ENCODE data around the gene THUMPD3. TPM values are rescaled to one million over a fixed set of nuclear protein-coding genes. Genes with fewer than 3 reads are reported as not detected.

The THUMPD3 gene
- polyA plus RNA-seq, 3 donors = 47.0 to 70.4 (median 60.0) TPM

- DNase-seq = peak; percentile 68
These were observed 11.1 kb upstream of the THUMPD3 start for GRCh38 chr3:9351709-9352126.

GRCh38 chr3:9352917-9353752, 9.7 kb upstream of the THUMPD3 start:
- DNase-seq = peak; percentile 81

- no peak for DNase-seq
These were observed 1.0 kb upstream of the THUMPD3 start for GRCh38 chr3:9361691-9362388.

GRCh38 chr3:9369508-9369907, 6.7 kb downstream of the THUMPD3 start:
- DNase-seq = no peak

- no peak for DNase-seq
These were observed 10.6 kb downstream of the THUMPD3 start for GRCh38 chr3:9373465-9373864.

DNA sequence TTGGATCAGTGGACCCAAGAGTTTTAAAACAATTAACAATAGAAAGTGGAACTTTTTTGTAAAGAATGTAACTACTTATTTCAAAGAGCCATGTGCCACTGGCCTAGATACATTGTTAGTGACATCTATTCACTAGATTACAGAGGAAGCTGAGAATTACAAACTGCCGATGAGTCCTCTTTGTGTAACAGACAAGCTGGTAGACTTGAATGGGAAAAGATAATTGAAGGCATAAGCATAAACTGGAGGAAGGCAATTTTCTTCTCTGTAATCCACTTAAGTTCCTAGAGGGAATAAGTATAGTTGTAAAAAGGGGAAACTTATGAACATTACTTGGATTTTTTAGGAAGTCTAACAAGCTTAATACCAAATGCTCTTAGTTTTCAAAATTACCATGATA, 15.1 kb downstream of the THUMPD3 start:
- DNase-seq = no peak

- DNase-seq = no peak
These were observed 16.5 kb downstream of the THUMPD3 start for GRCh38 chr3:9379327-9379726.

DNA sequence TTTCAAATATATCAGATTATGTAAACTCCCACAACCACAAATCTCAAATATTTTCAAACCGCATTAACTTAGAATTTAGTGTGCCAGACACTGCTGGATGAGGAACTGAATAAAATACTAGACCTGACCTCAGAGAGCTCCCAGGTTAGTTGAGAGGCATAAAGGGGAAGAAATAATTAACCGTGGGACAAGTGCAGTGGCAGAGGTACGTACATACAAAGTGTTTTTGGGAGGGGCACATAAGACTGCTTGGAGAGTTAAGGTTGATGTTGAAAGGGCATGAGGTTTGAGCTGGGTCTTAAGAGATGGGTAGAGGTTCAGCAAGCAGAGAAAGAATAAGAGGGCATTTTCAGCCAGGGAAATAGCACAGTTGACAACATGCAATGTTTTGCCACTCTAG, 17.2 kb downstream of the THUMPD3 start:
- no peak for DNase-seq

DNA sequence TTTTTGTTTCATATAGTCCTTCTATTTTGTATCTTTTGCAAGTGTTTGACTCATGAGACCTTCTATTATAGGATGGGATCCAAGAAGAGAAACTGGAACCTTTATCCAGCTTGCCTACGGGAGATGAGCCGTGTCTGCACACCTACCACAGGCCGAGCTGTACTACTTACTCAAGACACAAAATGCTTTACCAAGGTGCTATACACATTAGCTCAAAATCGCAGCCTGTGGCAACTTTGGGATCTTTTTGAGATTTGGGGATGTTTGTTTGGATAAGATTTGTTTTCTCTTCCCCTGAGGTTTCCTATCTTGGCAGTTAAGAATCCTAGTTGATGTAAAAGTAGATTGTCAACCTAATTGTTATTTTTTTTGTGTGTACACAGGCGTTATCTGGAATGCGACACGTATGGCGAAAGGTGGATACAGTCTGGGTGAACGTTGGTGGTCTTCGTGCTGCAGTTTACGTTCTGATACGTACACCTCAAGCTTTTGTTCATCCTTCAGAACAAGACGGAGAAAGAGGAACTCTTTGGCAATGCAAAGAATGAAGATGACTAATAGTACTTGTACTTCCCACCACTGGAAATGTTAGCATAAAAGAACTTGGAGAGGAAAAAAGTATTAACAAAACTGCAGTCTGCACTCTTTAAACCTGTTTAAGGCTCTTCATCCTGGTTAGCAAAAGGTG, 21.4 kb downstream of the THUMPD3 start:
- no peak for DNase-seq

- no peak for DNase-seq
These were observed 22.6 kb downstream of the THUMPD3 start for GRCh38 chr3:9385187-9386077.

- no peak for DNase-seq
These were observed 23.2 kb downstream of the THUMPD3 start for GRCh38 chr3:9386078-9386459.

GRCh38 chr3:9386501-9387321, 23.9 kb downstream of the THUMPD3 start:
- DNase-seq = no peak

- no peak for DNase-seq
These were observed 24.4 kb downstream of the THUMPD3 start for GRCh38 chr3:9387322-9387655.

DNA sequence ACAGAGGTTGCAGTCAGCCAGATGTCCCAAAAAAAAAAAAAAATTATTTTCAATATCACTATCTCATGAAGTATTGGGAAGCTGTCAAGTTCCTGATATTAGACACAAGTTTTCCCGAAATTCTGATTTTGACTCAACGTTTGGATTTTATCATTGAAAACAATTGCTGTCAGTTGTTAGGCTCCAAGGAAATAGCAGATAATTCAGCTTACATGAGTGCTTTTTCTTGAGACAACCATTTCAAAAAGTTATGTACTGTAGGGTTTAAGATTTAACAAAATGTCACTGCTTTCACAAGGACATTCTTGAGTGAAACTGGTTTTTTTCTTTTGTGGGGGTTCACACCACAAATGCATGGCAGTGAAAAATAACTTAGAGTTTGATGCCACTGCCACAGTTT, 25.3 kb downstream of the THUMPD3 start:
- no peak for DNase-seq

GRCh38 chr3:9388562-9389272, 25.9 kb downstream of the THUMPD3 start:
- DNase-seq = no peak

GRCh38 chr3:9390265-9390888, 27.5 kb downstream of the THUMPD3 start:
- no peak for DNase-seq

- DNase-seq = no peak
These were observed 29.2 kb downstream of the THUMPD3 start for GRCh38 chr3:9392041-9392440.

DNA sequence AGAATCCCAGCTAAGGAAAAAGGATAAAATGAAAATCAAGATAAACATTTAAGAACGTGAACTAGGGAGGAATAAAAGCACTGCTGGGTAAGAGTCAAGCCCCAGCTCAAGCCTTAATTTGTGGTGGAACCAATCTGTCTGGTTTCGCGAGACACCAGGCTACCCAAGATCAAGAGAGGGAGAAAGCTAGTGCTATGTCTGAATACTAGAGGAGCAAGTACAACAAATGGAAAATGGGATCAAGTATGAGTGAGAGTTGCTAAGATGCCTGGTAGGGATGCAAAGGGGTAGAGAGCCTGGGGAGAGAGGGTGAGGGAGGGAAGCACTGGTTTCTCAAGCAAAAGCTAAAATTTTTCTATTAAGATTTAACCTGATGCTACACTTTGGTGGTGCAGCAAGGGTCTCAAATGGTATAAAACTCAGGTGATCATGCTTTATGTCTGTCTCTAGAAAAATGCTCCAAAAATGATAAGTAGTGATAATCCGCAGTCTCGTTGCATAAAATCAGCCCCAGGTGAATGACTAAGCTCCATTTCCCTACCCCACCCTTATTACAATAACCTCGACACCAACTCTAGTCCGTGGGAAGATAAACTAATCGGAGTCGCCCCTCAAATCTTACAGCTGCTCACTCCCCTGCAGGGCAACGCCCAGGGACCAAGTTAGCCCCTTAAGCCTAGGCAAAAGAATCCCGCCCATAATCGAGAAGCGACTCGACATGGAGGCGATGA, 32.9 kb downstream of the THUMPD3 start:
- DNase-seq = no peak

DNA sequence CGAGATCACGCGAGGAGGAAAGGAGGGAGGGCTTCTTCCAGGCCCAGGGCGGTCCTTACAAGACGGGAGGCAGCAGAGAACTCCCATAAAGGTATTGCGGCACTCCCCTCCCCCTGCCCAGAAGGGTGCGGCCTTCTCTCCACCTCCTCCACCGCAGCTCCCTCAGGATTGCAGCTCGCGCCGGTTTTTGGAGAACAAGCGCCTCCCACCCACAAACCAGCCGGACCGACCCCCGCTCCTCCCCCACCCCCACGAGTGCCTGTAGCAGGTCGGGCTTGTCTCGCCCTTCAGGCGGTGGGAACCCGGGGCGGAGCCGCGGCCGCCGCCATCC, 33.4 kb downstream of the THUMPD3 start:
- DNase-seq = no peak
